ENCODE measurements around the gene MADCAM1.
A peak's percentile ranks its signal among the peaks of the same experiment; 100 is the strongest.

MADCAM1 gene

DNA sequence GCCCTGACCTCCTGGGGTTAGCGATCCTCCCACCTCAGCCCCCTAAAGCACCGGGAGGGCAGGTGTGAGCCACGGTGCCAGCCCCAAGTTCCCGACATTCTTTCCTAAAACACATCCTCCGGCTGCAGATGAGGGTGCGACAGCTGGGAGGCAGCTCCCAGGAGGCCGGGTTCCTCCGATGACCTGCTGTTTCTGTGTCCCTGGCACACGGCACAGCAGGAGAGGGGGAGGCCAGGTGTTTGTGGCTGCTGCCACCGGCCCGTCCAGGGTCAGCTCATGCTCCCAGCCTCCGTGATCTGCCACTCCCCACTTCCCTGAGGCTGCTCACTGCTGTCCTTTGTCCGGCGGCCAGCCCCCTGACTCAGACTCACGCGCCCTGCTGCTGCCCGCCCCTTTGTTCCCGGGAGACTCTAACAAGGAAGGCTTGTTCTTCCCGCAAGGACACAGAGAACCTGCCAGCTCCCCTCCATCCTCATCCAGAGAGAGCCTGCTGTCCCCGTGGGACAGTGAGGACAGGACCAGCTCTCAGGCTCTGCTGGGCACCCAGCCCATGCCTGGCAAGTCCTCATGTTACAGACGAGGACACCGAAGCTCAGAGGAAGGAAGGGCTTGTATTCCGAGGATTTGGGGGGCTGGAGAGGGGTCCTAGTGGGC, 10.6 kb upstream of the MADCAM1 start:
- DNase-seq (ENCODE audit: insufficient read length, low spot score) (no peak), FAIRE-seq (no peak)
- TF ChIP-seq TAF1 (IDR thresholded peaks at IDR 0.05; ENCODE audit: low read depth, low read length) (no peak), POLR2A (IDR thresholded peaks at IDR 0.05; ENCODE audit: low read depth, low read length) (no peak)

DNA sequence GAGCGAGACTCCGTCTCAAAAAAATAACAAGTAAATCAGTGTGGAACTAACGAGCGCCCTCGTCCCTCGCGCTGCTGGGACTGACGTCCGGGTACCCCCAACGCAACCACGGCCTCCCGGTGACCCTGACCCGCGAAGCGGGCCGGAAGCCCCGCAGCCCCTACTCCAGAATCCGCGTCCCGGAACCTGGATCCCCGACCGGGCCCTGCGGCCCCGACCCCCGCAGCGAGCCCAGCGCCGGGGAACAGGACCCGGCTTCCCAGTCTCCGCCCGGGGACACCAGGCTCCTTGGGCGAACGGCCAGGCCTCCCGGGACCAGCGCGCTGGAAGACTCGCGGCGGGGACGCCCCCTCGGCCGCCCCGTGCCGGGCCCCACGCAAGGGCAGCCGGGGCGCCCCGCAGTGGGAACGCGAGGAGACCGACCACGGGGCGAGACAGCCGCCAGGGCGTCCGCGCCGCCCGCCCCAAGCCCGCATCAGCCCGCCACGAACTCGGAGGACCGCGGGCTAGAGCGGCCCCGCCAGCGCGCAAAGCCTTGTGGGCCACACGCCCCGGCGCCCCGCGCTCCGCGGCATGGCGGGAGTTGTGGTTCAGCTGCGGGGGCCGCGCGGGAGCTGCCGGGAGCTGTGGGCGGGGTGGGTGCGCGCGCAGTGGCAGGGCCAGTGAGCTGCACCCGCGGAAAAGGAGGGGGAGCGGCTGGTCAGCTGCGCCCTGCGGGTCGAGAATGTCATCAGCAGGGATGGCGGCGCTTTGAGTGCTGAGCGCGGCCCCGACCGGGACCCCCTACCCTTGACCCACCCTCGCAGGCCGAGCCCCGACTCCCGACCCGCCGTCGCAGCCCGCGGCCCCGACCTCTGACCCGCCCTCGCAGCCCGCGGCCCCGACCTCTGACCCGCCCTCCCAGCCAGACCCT, 7.5 kb upstream of the MADCAM1 start:
- FAIRE-seq (peak; percentile 99), DNase-seq (ENCODE audit: insufficient read length, low spot score) (peak; percentile 99)
- peak; percentile 50 for TF ChIP-seq PAX5 (IDR thresholded peaks at IDR 0.05; ENCODE audit: insufficient read depth, low read length, severe bottlenecking)
- 0 out of 2 replicates have a peak, but pooled peaks have one; percentile 50 for TF ChIP-seq POU2F2 (IDR thresholded peaks at IDR 0.05; ENCODE audit: low read depth, low read length)
- TF ChIP-seq POLR2AphosphoS5 (IDR thresholded peaks at IDR 0.05; ENCODE audit: low read depth, low read length), result peak; percentile 59; the same call in 1 of the 2 replicates
- TF ChIP-seq TAF1 (IDR thresholded peaks at IDR 0.05; ENCODE audit: low read depth, low read length), result peak; percentile 64
- TF ChIP-seq POLR2A (IDR thresholded peaks at IDR 0.05; ENCODE audit: low read depth, low read length), result peak; percentile 74
- no peak for TF ChIP-seq SPI1 (IDR thresholded peaks at IDR 0.05; ENCODE audit: low read depth, low read length)

DNA sequence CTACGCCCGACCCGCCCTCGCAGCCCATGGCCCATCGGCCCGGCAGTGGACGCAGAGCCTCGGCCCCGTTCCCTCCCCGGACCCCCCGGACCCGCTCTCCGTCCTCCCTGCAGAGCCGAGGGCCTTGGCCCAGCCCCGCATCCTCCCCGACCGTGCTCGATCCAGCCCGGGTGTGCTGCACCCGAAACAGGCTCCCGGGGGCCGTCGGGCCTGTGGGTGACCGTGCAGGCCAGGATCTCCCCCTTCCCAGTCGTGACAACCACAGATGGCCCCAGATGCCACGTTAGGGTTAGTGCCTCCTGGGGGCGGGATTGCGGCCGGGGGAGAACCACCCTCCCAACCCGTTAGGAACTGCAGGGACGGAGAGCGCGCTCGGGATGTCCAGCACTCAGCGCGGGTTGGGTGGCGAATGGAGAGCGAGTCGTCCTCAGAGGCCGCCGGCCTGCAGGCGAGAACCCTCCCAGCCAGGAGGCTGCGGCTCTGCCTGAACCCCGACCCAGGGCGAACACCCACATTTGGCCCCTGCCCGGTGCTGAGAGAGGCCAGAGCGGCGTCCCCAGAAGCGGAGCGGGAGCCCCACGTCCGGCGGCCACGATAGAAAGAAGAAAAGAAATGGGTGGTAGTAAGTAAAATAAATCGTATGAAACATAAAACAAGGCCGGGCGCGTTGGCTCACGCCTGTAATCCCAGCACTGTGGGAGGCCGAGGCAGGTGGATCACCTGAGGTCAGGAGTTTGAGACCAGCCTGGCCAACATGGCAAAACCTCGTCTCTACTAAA, 6.7 kb upstream of the MADCAM1 start:
- TF ChIP-seq SPI1 (IDR thresholded peaks at IDR 0.05; ENCODE audit: low read depth, low read length), result no peak
- no peak for TF ChIP-seq POLR2AphosphoS5 (IDR thresholded peaks at IDR 0.05; ENCODE audit: low read depth, low read length)
- TF ChIP-seq PAX5 (IDR thresholded peaks at IDR 0.05; ENCODE audit: insufficient read depth, low read length, severe bottlenecking), result no peak
- no peak for TF ChIP-seq TAF1 (IDR thresholded peaks at IDR 0.05; ENCODE audit: low read depth, low read length)
- TF ChIP-seq POU2F2 (IDR thresholded peaks at IDR 0.05; ENCODE audit: low read depth, low read length), result no peak
- no peak for TF ChIP-seq POLR2A (IDR thresholded peaks at IDR 0.05; ENCODE audit: low read depth, low read length)
- DNase-seq (ENCODE audit: insufficient read length, low spot score) (no peak), FAIRE-seq (no peak)

DNA sequence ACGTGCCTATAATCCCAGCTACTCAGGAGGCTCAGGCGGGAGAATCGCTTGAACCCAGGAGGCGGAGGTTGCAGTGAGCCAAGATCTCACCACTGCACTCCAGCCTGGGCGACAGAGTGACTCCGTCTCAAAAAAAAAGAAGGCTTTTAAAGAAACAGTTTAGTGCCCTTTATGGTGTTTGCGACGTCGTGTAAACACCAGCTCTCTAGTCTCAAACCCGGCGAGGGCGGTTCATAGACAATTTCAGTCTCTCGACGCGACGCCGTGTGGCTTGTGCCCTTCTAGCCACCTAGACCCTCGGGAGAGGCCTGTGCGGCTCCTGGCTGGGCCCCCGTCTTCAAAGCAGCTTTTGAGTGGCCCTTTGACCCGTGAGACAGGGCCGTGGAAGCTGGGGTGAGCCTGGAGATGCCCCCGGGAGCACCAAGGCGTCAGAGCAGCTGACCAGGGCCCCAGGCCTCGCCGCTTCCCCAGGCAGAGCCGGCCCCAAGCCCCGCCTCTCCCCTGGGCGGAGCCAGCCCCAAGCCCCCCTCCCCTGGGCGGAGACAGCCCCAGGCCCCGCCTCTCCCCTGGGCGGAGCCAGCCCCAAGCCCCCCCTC, 5.0 kb upstream of the MADCAM1 start:
- no peak for FAIRE-seq
- no peak for TF ChIP-seq POLR2AphosphoS5 (IDR thresholded peaks at IDR 0.05; ENCODE audit: low read depth, low read length)
- no peak for TF ChIP-seq TAF1 (IDR thresholded peaks at IDR 0.05; ENCODE audit: low read depth, low read length)
- no peak for TF ChIP-seq POU2F2 (IDR thresholded peaks at IDR 0.05; ENCODE audit: low read depth, low read length)
- no peak for TF ChIP-seq SPI1 (IDR thresholded peaks at IDR 0.05; ENCODE audit: low read depth, low read length)
- no peak for TF ChIP-seq POLR2A (IDR thresholded peaks at IDR 0.05; ENCODE audit: low read depth, low read length)
- TF ChIP-seq PAX5 (IDR thresholded peaks at IDR 0.05; ENCODE audit: insufficient read depth, low read length, severe bottlenecking), result no peak
- DNase-seq (ENCODE audit: insufficient read length, low spot score), result no peak

DNA sequence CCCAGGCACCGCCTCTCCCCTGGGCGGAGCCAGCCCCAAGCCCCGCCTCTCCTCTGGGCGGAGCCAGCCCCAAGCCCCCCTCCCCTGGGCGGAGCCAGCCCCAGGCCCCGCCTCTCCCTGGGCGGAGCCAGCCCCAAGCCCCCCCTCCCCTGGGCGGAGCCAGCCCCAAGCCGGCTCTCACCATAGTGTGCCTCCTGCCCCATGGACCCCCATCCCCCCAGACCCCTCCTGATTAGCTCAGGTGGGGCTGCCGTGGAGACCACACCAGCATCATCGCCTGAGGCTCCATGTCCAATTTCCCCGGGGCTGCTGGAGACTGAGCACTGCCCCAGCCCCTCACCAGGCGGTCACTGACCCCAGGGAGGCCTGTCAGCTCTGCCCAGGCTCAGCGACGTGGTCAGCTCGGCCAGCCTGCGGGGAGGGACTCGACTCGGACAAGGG, 4.2 kb upstream of the MADCAM1 start:
- TF ChIP-seq SPI1 (IDR thresholded peaks at IDR 0.05; ENCODE audit: low read depth, low read length) (no peak), POU2F2 (IDR thresholded peaks at IDR 0.05; ENCODE audit: low read depth, low read length) (no peak), POLR2AphosphoS5 (IDR thresholded peaks at IDR 0.05; ENCODE audit: low read depth, low read length) (no peak), POLR2A (IDR thresholded peaks at IDR 0.05; ENCODE audit: low read depth, low read length) (no peak), TAF1 (IDR thresholded peaks at IDR 0.05; ENCODE audit: low read depth, low read length) (no peak), PAX5 (IDR thresholded peaks at IDR 0.05; ENCODE audit: insufficient read depth, low read length, severe bottlenecking) (no peak)
- no peak for DNase-seq (ENCODE audit: insufficient read length, low spot score)
- no peak for FAIRE-seq

DNA sequence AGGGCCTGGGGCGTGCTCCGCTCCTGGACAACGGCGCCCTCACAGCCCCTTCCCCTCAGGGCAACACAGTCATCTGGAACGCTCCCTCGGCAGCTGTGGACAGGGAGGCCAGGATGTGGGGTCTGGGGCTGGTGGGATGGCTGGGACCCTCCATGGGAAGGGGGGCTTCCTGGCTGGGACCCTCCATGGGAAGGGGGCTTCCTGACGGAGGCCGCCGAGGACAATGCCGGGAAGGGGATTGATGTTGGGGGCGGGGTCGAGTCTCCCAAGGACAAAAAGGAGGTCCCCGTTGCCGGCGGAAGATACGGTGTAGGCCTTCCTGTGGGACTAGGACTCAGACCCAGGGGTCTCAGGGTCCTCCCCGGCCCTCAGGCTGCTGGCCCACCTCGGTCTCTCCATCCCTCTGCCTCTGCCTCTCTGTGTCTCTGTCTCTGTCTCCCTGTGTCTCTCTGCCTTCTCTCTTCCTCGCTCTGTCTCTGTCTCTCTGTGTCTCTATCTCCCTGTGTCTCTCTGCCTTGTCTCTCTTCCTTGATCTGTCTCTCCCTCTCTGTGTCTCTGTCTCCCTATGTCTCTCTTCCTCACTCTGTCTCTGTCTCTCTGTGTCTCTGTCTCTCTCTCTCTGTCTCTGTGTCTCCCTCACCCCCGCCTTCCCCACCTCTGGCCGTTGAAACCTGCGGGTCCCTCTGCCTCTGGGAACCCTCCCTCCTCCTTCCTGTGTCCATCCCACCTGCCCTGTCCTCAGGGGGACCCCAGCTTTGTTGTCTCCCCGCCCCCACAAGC, 2.7 kb upstream of the MADCAM1 start:
- DNase-seq (ENCODE audit: insufficient read length, low spot score), result no peak
- FAIRE-seq, result no peak
- TF ChIP-seq PAX5 (IDR thresholded peaks at IDR 0.05; ENCODE audit: insufficient read depth, low read length, severe bottlenecking) (no peak), SPI1 (IDR thresholded peaks at IDR 0.05; ENCODE audit: low read depth, low read length) (no peak), TAF1 (IDR thresholded peaks at IDR 0.05; ENCODE audit: low read depth, low read length) (no peak), POU2F2 (IDR thresholded peaks at IDR 0.05; ENCODE audit: low read depth, low read length) (no peak), POLR2AphosphoS5 (IDR thresholded peaks at IDR 0.05; ENCODE audit: low read depth, low read length) (no peak), POLR2A (IDR thresholded peaks at IDR 0.05; ENCODE audit: low read depth, low read length) (no peak)

DNA sequence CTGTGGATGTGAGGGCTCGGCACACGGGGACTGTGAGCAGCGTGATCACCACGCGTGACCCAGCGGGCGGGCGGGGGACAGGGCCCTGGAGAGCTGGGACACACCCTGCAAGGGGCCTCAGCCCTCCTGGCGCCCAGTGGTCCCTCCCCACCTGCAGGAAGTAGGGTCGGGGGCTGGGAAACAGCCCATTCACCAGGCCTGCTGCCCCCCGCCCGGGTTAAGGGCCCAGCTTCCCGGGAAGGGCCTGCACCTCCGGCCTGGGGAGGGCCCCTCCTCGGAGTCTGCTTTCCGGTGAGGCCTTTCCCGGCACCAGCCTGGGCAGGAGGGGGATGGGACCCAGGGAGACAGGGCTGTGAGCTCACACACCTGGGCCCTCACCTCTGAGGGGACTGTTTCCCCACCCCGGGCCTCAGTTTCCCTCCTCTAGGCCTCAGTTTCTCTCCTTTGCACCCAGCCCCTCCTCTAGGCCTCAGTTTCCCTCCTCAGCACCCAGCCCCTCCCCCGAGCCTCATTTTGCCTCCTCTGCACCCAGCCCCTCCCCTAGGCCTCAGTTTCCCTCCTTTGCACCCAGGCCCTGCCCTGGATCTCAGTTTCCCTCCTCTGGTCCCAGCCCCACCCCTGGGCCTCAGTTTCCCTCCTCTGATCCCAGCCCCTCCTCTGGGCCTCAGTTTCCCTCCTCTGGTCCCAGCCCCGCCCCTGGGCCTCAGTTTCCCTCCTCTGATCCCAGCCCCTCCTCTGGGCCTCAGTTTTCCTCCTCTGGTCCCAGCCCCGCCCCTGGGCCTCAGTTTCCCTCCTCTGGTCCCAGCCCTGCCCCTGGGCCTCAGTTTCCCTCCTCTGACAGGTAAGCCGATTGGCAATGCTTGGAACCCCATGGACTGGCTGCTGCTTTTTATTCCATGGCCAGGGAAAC, 1.9 kb upstream of the MADCAM1 start:
- FAIRE-seq (no peak), DNase-seq (ENCODE audit: insufficient read length, low spot score) (no peak)
- TF ChIP-seq POLR2AphosphoS5 (IDR thresholded peaks at IDR 0.05; ENCODE audit: low read depth, low read length) (no peak), SPI1 (IDR thresholded peaks at IDR 0.05; ENCODE audit: low read depth, low read length) (no peak), TAF1 (IDR thresholded peaks at IDR 0.05; ENCODE audit: low read depth, low read length) (no peak), PAX5 (IDR thresholded peaks at IDR 0.05; ENCODE audit: insufficient read depth, low read length, severe bottlenecking) (no peak), POU2F2 (IDR thresholded peaks at IDR 0.05; ENCODE audit: low read depth, low read length) (no peak), POLR2A (IDR thresholded peaks at IDR 0.05; ENCODE audit: low read depth, low read length) (no peak)
